Measurements from ENCODE around the gene TMEM176A.

TMEM176A gene

GRCh38 chr7:150846291-150847115 lies 45.9 kb downstream of the TMEM176A start:
- DNase-seq (ENCODE audit: low read depth in 1 of 2, low spot score in 1 of 2), result no peak

DNA sequence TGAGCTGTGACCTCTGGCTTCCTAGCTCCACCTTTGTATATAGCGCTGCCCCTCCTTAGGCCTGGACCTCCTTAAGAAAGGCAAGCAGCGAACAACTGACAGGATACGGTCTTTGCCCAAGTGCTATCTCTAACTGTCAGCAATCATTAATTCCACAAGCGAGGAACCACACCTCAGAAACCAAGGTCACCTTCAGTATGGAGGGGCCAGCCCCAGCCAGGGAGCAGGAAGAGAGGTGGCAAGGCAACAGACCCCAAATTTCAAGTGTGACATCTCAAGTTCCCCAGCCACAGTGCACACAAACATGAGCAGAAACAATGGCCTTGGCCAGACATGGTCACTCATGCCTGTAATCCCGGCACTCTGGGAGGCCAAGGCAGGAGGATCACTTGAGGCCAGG lies 47.0 kb downstream of the TMEM176A start:
- DNase-seq (ENCODE audit: low read depth in 1 of 2, low spot score in 1 of 2), result no peak

DNA sequence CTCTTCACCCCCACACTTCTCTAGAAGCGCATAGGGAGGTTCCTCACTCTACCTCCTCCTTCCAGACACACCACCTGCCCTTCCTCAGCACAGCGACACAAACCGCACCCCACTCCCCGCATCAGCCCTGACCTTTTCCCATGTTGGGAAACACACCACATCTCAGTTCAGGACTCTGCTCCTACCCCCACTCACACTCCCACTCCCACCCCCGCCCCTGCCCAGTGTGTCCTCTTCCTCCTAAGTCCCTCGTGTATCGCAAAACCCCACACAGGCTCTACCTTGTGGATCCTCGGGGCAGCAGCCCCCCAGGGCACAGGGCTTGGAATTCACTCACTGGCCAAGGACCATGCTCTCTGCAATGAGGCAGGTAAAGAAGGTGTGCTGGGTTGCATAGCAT lies 47.5 kb downstream of the TMEM176A start:
- DNase-seq (ENCODE audit: low read depth in 1 of 2, low spot score in 1 of 2), result no peak

DNA sequence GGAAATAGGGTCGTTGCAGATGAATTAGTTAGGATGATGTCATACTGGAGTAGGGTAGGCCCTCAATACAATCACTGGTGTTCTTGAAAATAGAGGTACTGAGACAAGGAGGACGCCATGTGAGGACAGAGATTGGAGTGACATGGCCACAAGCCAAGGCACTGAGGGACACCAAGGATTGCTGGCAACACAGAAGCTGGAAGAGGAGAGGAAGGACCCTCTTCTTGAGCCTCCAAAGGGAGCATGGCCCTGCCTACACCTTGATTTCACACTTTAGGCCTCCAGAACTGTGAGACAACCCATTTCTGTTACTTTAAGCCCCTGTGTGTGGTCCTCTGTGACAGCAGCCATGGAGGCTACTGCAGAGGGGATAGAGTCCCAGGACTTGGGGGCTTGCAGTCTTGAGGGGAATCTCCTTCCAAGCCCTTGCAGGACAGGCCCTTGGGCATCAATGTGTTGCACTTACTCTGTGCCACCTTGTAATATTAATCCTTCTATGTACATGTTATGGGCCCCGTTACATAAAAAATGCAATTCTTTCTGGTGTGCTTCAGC lies 48.1 kb downstream of the TMEM176A start:
- no peak for DNase-seq (ENCODE audit: low read depth in 1 of 2, low spot score in 1 of 2)

DNA sequence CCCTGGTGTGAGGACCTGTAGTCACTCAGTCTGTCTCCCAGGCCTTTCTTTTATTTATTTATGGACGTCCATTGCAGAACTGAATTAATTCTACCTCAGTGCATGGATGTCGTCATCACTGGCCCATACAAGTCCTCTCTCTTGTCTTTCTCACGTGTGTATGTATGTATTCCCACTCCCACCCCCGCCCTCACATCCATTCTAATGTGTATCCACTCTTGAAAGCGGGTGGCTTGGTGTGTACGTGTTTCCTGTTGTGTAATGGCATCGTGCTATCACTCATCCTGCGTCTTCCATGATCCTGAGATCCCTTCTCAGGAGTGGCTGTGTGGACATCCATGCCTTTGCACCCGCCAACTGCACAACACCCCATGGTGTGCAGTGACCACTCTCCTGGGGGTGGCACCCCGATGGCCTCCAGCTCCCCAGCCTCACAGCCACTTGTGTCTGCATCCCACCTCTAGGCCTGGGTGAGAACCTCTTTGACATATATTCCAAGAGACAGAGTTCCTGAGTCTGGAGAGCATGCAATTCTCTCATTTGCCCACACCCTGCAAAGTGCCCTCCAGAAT lies 48.7 kb downstream of the TMEM176A start:
- DNase-seq (ENCODE audit: low read depth in 1 of 2, low spot score in 1 of 2), result no peak

DNA sequence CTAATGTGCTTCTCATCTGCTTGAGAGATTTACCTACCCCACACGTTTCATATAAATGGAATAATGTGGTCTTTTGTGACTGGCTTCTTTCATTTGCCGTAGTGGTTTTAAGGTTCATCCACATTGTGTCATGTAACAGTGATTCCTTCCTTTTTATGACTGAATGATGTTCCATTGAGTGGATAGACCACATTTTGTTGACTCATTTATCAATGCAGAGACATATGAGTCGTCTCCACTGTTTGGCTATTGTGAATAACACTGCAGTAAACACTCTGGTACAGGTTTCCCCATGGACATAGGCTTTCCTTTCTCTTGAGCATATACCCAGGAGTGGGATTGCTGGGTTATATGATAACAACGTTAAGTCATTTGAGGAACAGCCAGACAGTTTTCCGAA lies 49.7 kb downstream of the TMEM176A start:
- no peak for DNase-seq (ENCODE audit: low read depth in 1 of 2, low spot score in 1 of 2)

- no peak for DNase-seq (ENCODE audit: low read depth in 1 of 2, low spot score in 1 of 2)
Observed at GRCh38 chr7:150851492-150852370, 51.2 kb downstream of the TMEM176A start.

- DNase-seq (ENCODE audit: low read depth in 1 of 2, low spot score in 1 of 2), result no peak
Observed at GRCh38 chr7:150852371-150852905, 51.9 kb downstream of the TMEM176A start, which contains the start of gene AOC1. TSS of gene AOC1 (plus strand) at chr7:150852517. CDS start at chr7:150856471, 3,954 bp downstream.

DNA sequence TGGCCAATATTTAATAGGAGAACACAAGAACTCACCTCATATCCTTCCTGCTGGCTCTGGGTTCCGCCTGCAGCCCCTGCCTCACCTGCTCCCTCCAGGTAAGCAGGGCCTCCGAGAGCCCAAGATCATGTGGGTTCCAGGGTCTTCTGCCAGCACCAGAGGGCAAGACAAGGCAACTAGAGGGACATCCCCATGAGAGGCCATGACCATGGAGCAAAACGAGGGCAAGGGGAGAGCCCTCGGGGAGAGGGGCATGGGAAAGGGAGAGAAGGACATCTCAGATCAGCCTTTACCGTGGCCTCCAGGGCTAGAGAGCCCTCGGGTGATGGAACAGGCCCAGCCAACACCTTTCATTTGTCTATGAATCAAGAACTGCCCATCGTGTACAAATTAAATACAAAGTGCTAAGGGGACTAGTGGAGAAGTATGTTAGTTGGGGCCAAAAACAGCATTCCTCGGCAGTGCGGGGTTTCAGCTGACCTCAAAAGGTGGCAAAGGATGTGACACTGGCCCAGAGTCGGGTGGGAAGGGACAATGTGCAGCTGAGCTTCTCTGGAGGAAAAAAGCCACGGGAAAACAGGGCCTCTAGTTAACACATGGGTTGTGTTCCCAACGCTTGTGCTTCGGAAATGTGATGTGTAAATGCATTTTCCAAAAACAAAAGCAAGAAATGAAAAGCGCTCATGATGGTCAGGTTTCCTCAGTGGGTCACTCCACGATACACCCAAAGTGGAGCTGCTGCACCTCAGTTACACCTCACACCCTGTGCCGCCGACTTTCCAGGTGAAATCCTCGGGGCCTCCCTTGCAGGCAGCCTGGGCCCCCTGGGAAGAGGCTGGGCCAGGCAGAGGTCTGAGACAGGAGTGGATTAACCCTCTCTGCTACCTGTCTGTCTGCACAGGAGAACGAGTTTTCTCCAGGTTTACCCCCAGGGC lies 53.8 kb downstream of the TMEM176A start:
- no peak for DNase-seq (ENCODE audit: low read depth in 1 of 2, low spot score in 1 of 2)

All from stimulated activated CD4-positive, alpha-beta T cell treated with anti-CD3 and anti-CD28 coated beads, Interleukin-15, amount 100 ng/mL, for 1 hour (primary cell).